SJSA1 (cell line): ENCODE measurements around the gene NREP. TPM values are rescaled to one million over a fixed set of nuclear protein-coding genes. Genes with fewer than 3 reads are reported as not detected.

Experiments used
- DNase-seq, 2 experiments: peaks; one replicate each; pipeline ENCODE4 v3.0.0-alpha.2; 2015 to 2020; ENCODE audit warnings: low spot score in 2 of 2, low read depth in 1 of 2
- H3K27ac ChIP-seq: fragments of 250-450 bp; sonication (Bioruptor Pico); 2 replicates; pipeline ENCODE4 v1.5.1; 2020; ENCODE audit warnings: mild to moderate bottlenecking, moderate library complexity
- H3K27me3 ChIP-seq: fragments of 250-450 bp; sonication (Bioruptor Pico); replicated peaks from 2 replicates; pipeline ENCODE4 v1.5.1; 2020; ENCODE audit warnings: mild to moderate bottlenecking, moderate library complexity
- H3K36me3 ChIP-seq: fragments of 250-450 bp; sonication (Bioruptor Pico); 2 replicates; pipeline ENCODE4 v1.5.1; 2020; ENCODE audit warnings: mild to moderate bottlenecking
- H3K4me1 ChIP-seq: fragments of 250-450 bp; sonication (Bioruptor Pico); replicated peaks from 2 replicates; pipeline ENCODE4 v1.6.1; 2021; ENCODE audit warnings: mild to moderate bottlenecking
- H3K4me3 ChIP-seq: fragments of 250-450 bp; sonication (Bioruptor Pico); 2 replicates; pipeline ENCODE4 v1.5.1; 2020; ENCODE audit warnings: mild to moderate bottlenecking
- H3K9me3 ChIP-seq: fragments of 250-450 bp; sonication (Bioruptor Pico); replicated peaks from 2 replicates; pipeline ENCODE4 v1.5.1; 2020; ENCODE audit warnings: mild to moderate bottlenecking
- total RNA-seq: library from RNA; depleted of rRNA; stranded (reverse); fragments of >200 nt; shearing (Covaris generic); gene quantifications from 2 replicates; pipeline ENCODE4 v1.2.3, GENCODE V29; 2014

Gene NREP
- total RNA-seq, 1 experiment from 2014 or later, result 69.3 TPM

DNA sequence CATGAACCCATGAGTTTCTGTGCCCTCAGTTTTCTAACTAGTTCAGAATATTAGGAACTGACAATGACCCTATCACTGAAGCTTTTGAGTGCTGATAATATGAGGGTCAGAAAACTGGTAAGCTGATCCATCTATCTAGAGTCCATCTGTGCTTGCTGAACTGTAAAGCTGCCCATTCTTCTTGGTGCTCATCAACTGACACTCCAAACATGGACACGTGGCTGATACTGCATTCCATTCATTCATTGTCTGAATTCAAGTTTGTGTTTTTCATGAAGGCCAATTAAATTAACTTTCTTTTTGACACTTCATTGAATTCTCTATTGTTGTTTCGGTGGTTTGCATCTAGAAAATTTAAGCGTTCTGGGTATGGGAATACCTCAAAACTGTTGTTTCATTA is 17.6 kb downstream of the NREP start:
- H3K9me3 ChIP-seq, result no peaks in the 10 kb centered on the region
- H3K4me3 ChIP-seq, result no peak overlapping the region
- no peaks in the 10 kb centered on the region for H3K27me3 ChIP-seq
- peaks cover 8% of the 10 kb centered on the region; the same call in 1 of the 2 replicates for H3K36me3 ChIP-seq
- DNase-seq, result no peak
- peaks cover 54% of the 10 kb centered on the region for H3K4me1 ChIP-seq
- H3K27ac ChIP-seq, result no peak overlapping the region

DNA sequence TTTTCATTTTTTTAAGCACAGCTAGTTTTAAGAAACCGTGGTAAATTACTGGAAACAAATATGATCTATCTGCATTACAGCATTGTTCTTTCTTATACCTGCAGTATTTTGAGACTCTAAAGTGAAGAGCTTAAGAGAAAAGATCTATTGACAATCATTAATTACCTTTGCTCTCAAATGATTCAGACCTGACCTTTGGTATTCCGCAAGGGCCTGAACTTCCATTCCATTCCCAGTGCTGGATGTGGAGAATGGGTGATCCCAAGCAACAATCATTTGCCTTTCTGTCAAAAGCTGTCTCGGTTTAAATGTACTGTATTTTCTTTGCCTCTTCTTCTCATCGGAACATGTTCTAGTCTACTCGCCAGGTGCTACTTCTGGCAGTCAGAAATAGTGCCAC is 18.9 kb downstream of the NREP start:
- peaks cover 46% of the 10 kb centered on the region for H3K4me1 ChIP-seq
- H3K27me3 ChIP-seq, result no peaks in the 10 kb centered on the region
- H3K4me3 ChIP-seq, result no peak overlapping the region
- no peak for DNase-seq
- peak overlapping the region; percentile 15; the same call in 1 of the 2 replicates for H3K27ac ChIP-seq
- no peaks in the 10 kb centered on the region for H3K9me3 ChIP-seq
- H3K36me3 ChIP-seq, result peaks cover 8% of the 10 kb centered on the region; the same call in 1 of the 2 replicates

DNA sequence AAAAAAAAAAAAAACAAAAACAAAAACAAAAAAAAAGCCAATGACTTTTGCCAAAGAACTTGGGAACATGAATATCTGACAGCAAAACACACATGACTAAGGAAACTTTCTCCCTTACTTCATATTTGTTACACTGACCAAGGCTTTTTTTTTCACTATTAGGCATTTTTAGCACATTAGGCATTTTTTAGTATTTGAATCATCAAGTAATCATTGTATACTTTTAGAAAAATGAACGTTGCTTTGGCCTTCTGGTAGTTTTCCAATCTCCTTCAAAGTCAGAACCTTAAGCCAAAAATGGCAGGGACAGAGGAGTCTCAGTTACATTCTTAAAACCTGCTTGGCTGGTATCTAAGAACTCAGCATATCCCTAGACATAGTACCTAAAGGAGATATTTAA is 19.3 kb downstream of the NREP start:
- no peak for DNase-seq
- H3K4me3 ChIP-seq, result no peak overlapping the region
- H3K27me3 ChIP-seq, result no peaks in the 10 kb centered on the region
- peaks cover 10% of the 10 kb centered on the region; the same call in 1 of the 2 replicates for H3K36me3 ChIP-seq
- peak overlapping the region; percentile 15; the same call in 1 of the 2 replicates for H3K27ac ChIP-seq
- no peaks in the 10 kb centered on the region for H3K9me3 ChIP-seq
- peaks cover 42% of the 10 kb centered on the region for H3K4me1 ChIP-seq

DNA sequence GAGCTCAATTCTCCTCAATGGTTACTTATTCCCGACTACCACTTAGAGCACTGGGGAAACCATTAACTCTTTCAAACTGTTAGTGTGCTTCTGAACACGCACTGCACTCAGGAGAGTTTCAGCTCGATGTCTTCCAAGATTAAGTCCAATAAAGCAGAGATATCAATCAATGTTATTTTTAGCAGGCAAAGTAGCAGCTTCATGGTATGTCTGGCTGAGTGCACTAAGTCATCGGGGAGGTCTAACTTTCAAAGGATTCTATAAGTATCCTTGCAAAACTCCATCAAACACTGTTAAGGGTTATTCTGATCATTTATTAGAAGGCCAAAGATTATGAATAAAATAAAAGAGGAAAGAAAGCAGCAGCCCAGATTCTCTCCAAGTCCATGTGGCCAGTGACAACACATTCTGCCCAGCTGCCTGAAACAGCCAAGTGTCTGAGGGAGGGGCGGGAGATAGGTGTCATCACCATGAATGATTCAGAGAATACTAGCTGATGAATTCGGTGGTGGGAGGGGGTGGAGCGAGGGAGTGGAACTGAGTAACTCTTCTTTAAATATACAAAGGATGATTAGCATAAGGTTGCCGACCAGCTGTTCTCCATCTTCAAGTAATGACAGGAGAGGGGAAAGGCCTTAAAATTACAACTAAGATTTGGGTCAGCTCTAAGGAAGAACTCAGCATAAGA is 21.3 kb downstream of the NREP start:
- DNase-seq, result peak; percentile 66 to 93
- peaks cover 14% of the 10 kb centered on the region for H3K36me3 ChIP-seq
- no peaks in the 10 kb centered on the region for H3K9me3 ChIP-seq
- no peaks in the 10 kb centered on the region for H3K27me3 ChIP-seq
- no peak overlapping the region for H3K4me3 ChIP-seq
- peaks cover 31% of the 10 kb centered on the region for H3K4me1 ChIP-seq
- H3K27ac ChIP-seq, result no peak overlapping the region

DNA sequence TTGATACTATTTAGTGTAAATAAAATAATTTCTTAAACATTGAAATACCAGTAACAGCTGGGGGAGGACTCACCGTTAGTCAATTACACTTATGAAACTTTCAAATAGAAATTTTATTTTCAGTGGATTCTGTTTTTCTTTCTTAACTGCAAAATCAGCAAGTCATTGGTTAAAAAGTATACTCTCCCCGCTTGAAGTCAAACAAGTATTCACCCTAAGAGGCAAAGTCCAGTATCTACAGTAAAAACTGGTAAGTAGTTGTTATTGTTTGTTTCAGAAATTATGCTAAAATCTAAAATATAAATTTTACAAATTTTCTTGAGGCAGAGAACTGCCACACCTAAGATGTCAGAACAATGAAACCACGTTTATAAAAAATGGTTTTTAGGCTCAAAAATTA is 22.4 kb downstream of the NREP start:
- H3K9me3 ChIP-seq, result no peaks in the 10 kb centered on the region
- H3K36me3 ChIP-seq, result peaks cover 14% of the 10 kb centered on the region
- no peak overlapping the region for H3K4me3 ChIP-seq
- H3K27ac ChIP-seq, result no peak overlapping the region
- H3K27me3 ChIP-seq, result no peaks in the 10 kb centered on the region
- no peak for DNase-seq
- peaks cover 31% of the 10 kb centered on the region for H3K4me1 ChIP-seq

DNA sequence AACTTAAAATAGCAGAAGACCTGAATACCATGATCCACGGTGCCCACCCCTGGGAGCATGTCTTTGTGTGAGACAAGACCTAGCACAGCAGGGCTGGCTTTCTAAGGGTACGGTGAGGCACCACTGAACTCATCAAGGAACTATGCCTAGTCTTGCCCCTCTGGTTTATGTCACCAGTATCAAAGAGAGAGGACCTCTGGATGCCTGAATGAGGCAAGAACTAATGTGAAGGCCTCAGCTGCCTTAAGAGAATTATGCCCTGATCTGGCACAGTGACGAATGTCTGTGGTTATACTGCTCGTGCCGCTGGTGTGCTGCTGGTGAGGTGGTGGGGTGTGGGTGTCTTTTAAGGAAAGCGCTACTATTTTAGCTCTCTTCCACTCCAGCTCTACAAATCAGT is 23.0 kb downstream of the NREP start:
- DNase-seq, result no peak
- Histone ChIP-seq H3K36me3 (peaks cover 14% of the 10 kb centered on the region), H3K4me1 (peaks cover 25% of the 10 kb centered on the region), H3K4me3 (no peak overlapping the region), H3K27me3 (no peaks in the 10 kb centered on the region), H3K9me3 (no peaks in the 10 kb centered on the region), H3K27ac (no peak overlapping the region)

DNA sequence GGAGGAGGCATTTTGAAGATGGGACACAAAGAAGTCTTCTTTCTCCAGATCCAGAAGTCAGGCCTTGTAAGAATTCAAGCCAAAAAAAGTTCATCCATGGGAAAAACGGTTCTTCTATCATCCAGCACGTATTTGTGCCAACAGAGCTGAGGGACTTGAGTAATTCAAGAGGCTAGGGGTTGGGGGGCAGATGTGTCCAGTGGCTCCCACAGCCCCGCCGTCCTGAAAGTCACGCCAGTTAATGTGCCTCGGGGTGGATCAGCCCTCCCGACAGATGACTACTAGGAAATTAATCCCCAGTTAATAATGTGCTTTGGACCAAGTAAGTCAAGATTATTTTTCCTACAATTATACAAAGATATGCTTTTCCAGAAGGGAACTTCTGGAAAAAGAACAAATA is 23.4 kb downstream of the NREP start:
- H3K4me1 ChIP-seq, result peaks cover 24% of the 10 kb centered on the region
- peaks cover 15% of the 10 kb centered on the region for H3K36me3 ChIP-seq
- no peaks in the 10 kb centered on the region for H3K9me3 ChIP-seq
- H3K27me3 ChIP-seq, result no peaks in the 10 kb centered on the region
- DNase-seq, result no peak
- H3K4me3 ChIP-seq, result no peak overlapping the region
- no peak overlapping the region for H3K27ac ChIP-seq

DNA sequence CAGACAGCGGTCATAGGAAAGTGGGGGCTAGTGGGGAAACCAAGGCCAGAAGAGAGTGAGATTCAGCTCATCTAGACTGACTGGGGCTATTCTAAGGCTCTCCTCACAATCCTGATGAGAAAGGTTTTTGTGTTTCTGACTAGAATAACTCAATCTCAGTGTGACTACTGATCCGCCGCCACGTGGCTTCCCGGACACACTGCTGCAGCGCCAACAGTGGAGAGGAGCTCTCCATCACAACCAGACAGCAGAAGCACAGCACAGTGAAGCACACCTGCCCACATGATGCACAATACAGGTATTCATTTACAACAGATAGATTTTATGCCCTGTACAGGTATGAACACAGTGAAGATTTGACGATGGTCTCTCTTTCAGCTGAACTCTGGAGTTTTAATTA is 25.4 kb downstream of the NREP start:
- H3K27me3 ChIP-seq, result no peaks in the 10 kb centered on the region
- no peak overlapping the region for H3K27ac ChIP-seq
- H3K9me3 ChIP-seq, result no peaks in the 10 kb centered on the region
- peaks cover 14% of the 10 kb centered on the region for H3K4me1 ChIP-seq
- peaks cover 16% of the 10 kb centered on the region for H3K36me3 ChIP-seq
- no peak overlapping the region for H3K4me3 ChIP-seq
- no peak for DNase-seq

DNA sequence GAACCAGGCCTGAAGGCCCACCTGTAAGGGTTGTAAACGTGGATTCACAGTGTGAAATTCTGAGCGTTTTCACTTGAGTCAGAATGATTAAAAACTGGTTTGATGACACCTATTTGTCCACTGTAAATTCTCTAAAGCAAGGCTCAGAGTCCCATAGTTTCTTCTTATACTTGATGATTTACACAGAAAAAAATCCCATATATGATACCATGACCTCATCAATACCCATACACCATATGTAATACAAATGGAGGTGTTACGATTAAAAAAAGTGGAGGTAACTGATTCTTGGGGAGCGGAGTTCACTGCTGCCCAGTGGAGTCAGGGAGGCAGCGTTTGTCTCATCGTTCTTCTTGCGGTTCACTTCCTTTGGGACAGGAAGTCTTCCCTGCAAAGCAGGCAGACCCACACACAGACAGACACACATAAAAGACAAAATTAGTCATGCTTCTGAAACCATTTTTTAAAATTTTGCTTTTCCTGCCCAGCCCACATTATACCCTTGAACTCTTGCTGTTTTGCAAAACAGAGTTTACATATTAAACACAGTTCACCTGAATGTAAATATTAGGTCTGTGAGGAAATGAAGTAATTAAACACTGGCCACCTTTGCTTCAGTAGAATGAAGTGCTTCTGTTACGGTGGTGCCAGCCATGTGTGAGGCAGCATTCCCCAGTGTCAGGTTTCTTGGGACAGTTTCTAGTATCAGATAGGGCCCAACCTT is 26.2 kb downstream of the NREP start:
- Histone ChIP-seq H3K27me3 (no peaks in the 10 kb centered on the region), H3K4me3 (no peak overlapping the region), H3K9me3 (no peaks in the 10 kb centered on the region), H3K27ac (no peak overlapping the region), H3K4me1 (peaks cover 6% of the 10 kb centered on the region), H3K36me3 (peaks cover 13% of the 10 kb centered on the region)
- DNase-seq, result no peak

DNA sequence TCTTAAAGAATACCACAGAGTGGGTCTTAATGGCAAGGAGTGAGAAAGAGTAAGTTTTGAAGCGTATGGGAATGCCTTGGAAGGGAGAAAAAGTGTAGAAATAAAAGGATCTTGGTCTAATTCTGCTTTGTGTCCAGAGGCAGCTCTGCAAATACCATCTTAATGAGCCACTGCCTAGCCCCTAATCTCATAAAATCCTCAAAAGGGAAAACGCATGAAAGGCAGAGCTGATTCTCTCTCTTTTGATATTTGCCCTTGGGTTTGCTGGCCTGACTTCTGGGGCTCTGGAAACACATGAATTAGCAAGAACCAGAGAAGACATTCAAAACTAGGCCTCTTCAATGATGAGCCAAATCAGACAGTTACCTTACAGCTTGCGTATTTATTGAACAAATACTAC is 28.1 kb downstream of the NREP start:
- no peaks in the 10 kb centered on the region for H3K4me1 ChIP-seq
- no peak for DNase-seq
- no peak overlapping the region for H3K4me3 ChIP-seq
- no peaks in the 10 kb centered on the region for H3K27me3 ChIP-seq
- H3K9me3 ChIP-seq, result no peaks in the 10 kb centered on the region
- H3K36me3 ChIP-seq, result peaks cover 9% of the 10 kb centered on the region
- H3K27ac ChIP-seq, result no peak overlapping the region

DNA sequence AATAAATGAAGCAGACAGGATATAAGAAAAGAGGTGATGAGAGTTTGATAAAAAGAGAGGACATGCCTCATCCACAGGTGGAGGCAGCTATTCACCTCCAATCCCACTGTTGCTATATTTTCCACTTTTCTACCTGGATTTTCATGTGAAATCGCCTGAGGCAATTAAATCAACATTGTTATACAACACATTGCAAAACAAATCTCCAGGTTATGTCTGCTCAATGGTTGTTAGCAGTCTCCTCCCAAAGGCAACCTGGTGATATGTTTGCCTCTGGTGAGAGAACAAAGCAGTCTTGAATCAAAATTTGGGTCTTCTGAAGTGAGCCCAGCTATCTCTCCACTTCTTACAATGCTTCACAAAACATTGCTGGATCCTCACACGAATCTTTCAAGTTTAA is 30.0 kb downstream of the NREP start:
- H3K36me3 ChIP-seq, result peaks cover 5% of the 10 kb centered on the region; the same call in 1 of the 2 replicates
- H3K27me3 ChIP-seq, result no peaks in the 10 kb centered on the region
- H3K27ac ChIP-seq, result no peak overlapping the region
- no peaks in the 10 kb centered on the region for H3K9me3 ChIP-seq
- DNase-seq, result no peak
- no peaks in the 10 kb centered on the region for H3K4me1 ChIP-seq
- H3K4me3 ChIP-seq, result no peak overlapping the region

DNA sequence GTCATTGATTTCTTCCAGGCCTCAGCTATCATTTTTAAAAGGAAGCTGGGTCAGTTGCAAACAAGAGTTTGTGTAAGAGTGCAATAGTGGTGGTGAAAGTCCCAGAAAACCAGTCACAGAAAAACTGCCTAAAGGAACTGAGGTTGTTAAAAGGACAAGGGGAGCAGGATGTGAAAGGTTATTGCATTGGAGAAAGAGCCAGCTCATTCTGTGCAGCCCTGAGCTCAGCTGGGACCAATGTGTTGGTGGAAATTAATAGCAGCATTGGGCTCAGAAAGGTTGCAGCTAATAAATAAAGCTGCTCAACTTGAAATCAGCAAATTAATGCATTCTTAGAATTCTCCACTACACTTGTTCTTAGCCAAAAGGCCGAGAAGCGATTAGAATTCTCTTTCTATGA is 34.9 kb downstream of the NREP start:
- Histone ChIP-seq H3K4me1 (no peaks in the 10 kb centered on the region), H3K4me3 (no peak overlapping the region), H3K27me3 (no peaks in the 10 kb centered on the region), H3K27ac (no peak overlapping the region), H3K36me3 (no peaks in the 10 kb centered on the region), H3K9me3 (no peaks in the 10 kb centered on the region)
- DNase-seq, result no peak

DNA sequence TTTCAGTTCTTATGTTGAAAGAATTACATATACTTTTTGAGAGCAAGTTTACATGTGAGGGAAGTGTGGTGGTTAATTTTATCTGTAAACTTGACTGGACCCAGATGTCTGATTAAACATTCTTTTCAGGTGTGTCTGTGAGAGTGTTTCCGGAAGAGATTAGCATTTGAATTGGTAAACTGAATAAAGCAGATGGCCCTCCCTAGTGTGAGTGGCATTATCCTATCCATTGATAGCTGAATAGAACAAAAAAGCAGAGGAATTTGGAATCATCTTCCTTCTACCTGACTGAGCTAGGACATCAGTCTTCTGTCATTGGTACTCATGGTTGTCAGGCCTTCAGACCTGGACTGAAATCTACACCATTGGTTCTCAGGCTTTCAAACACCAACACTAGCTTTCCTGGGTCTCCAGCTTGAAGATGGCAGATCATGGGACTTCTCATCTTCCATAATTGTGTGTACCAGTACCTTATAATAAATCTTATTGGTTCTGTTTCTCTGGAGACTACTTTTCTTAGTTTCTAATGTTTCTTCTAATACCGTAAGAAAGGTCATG is 36.6 kb downstream of the NREP start:
- Histone ChIP-seq H3K9me3 (peaks cover 5% of the 10 kb centered on the region; the same call in 1 of the 2 replicates), H3K27me3 (no peaks in the 10 kb centered on the region), H3K27ac (no peak overlapping the region)

DNA sequence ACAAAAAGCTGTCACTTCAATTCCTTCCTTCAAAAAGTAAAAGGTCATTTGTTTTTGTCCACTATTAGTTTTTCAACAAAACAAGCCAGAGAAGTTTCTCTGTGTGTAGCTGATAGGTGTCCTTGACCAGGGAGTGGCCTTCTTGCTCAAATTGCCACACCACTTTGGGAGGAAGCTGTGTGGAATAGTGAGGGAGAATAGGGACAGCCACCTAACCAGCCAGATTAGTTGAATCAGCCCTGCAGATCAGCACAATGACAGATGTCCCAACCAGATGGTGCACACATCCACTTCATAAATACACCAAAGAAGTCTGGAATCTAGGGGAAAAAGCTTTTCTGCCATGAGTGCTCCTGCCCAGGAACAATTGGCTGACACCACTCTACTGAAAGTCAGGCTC is 37.2 kb downstream of the NREP start:
- Histone ChIP-seq H3K4me1 (no peaks in the 10 kb centered on the region; the same call in 1 of the 2 replicates), H3K27ac (no peak overlapping the region), H3K27me3 (no peaks in the 10 kb centered on the region), H3K4me3 (no peak overlapping the region), H3K36me3 (no peaks in the 10 kb centered on the region), H3K9me3 (peaks cover 5% of the 10 kb centered on the region; the same call in 1 of the 2 replicates)
- DNase-seq, result no peak

More for the DNA sequence above, 36.6 kb downstream of the NREP start:
- no peaks in the 10 kb centered on the region for H3K36me3 ChIP-seq
- DNase-seq, result no peak
- H3K4me1 ChIP-seq, result no peaks in the 10 kb centered on the region; the same call in 1 of the 2 replicates
- H3K4me3 ChIP-seq, result no peak overlapping the region
